ENCODE data around the gene ZNF555.
"Not testable (repeated sequence)": the region's sequence is repeated elsewhere in the genome, so short reads cannot be mapped to it uniquely, and the experiment has no call there.

ZNF555 gene

DNA sequence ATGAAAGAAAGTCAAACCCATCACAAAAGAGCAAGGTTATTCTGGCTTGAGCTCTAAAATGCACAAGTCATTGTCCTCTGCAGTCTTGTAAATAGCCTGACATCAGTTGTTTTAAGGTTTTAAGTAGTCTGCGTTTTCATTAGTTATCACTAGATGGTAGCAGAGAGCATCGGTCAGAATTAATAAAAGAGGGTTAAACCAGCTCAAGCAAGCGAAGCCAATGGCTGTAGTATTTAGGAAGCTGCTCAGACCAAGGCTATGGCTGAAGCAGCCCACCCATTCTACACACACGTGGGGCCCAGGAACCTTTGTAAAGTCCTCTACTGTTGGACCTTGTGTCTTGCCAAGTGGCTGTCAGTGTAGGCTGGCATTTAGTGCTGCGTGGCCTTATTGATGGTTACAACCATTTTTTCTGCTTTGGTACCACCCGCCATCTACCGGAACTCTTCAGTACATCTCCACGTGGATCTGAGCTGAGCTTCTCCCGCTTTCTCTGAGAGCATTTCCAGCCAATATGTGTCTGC, 46.2 kb downstream of the ZNF555 start:
- in situ Hi-C loops (cut with MboI; ENCODE audit: low pct_unique_long_range_greater_than_20kb, low sequenced_read_pairs, unreplicated experiment): no loop called here
- peak; percentile 81 for DNase-seq (ENCODE audit: low spot score)
- TF ChIP-seq, protein P1, sequence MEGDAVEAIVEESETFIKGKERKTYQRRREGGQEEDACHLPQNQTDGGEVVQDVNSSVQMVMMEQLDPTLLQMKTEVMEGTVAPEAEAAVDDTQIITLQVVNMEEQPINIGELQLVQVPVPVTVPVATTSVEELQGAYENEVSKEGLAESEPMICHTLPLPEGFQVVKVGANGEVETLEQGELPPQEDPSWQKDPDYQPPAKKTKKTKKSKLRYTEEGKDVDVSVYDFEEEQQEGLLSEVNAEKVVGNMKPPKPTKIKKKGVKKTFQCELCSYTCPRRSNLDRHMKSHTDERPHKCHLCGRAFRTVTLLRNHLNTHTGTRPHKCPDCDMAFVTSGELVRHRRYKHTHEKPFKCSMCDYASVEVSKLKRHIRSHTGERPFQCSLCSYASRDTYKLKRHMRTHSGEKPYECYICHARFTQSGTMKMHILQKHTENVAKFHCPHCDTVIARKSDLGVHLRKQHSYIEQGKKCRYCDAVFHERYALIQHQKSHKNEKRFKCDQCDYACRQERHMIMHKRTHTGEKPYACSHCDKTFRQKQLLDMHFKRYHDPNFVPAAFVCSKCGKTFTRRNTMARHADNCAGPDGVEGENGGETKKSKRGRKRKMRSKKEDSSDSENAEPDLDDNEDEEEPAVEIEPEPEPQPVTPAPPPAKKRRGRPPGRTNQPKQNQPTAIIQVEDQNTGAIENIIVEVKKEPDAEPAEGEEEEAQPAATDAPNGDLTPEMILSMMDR (IDR thresholded peaks at IDR 0.05; ENCODE audit: extremely low read depth, insufficient read depth, missing control alignments): peak; percentile 63

GRCh38 chr19:2888731-2889224, 47.5 kb downstream of the ZNF555 start:
- in situ Hi-C loops (cut with MboI; ENCODE audit: low pct_unique_long_range_greater_than_20kb, low sequenced_read_pairs, unreplicated experiment): no loop called here
- TF ChIP-seq, protein P1 (IDR thresholded peaks at IDR 0.05; ENCODE audit: extremely low read depth, insufficient read depth, missing control alignments): no peak

GRCh38 chr19:2890531-2890930, 49.3 kb downstream of the ZNF555 start:
- DNase-seq (ENCODE audit: low spot score); in situ Hi-C loops (cut with MboI; ENCODE audit: low pct_unique_long_range_greater_than_20kb, low sequenced_read_pairs, unreplicated experiment): not testable (repeated sequence)

More at GRCh38 chr19:2888731-2889224, 47.5 kb downstream of the ZNF555 start:
- no peak for DNase-seq (ENCODE audit: low spot score)

- TF ChIP-seq, protein P1 (IDR thresholded peaks at IDR 0.05; ENCODE audit: extremely low read depth, insufficient read depth, missing control alignments): no peak
- in situ Hi-C loops (cut with MboI; ENCODE audit: low pct_unique_long_range_greater_than_20kb, low sequenced_read_pairs, unreplicated experiment): no loop called here
- DNase-seq (ENCODE audit: low spot score): no peak
These were observed 55.4 kb downstream of the ZNF555 start for GRCh38 chr19:2896694-2897093.

DNA sequence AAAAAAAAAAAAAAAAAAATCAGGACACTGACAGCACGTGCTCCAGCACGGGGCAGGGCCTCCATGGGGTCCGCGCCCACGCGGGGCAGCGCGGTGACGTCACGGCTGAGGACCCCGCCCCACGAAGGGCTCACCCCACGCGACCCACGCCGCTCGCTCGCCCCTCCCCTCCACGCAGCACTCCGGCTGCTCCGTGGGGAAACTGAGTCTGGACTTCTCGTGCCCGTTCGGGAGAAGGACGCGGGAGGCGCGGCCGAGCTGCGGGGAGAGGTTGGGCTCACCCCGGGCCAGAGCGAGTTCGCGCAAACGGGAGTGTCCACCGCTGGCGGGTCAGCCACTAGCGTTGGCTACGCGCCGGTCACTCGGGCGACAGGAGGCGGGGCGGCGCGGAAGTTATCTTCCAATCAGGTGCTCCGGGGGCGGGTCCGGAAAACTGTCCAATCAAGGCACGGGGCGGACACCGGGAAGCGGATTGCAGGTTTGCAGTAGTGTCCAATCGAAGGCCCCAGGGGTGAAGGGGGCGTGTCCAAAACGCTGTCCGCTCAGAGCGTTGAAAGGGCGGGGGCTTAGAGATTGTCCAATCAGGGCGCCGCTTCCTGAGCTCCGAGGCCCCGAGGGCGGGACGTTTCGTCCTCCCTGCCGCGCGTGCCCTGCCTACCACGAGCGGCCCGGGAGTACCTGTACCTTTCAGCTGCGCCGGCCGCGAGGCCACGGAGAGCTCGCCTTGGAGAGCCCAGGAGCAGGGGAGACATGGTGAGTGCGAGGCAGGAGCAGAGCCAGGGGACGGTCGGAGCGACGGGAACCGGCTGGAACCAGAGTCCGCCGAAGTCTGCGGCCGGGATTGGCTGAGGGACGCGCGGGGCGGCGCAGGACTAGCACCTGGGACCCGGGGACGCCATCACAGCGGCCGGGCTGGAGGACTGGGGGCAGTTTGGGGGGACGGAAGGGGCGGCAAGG, 59.3 kb downstream of the ZNF555 start, which contains the start of gene ZNF57:
TSS of gene ZNF57 (plus strand) at position 633 of the 957 bp plus-strand sequence. CDS start at position 751, 118 bp downstream.
- in situ Hi-C loops (cut with MboI; ENCODE audit: low pct_unique_long_range_greater_than_20kb, low sequenced_read_pairs, unreplicated experiment): no loop called here
- TF ChIP-seq, protein P1 (IDR thresholded peaks at IDR 0.05; ENCODE audit: extremely low read depth, insufficient read depth, missing control alignments): no peak
- DNase-seq (ENCODE audit: low spot score): peak; percentile 99

DNA sequence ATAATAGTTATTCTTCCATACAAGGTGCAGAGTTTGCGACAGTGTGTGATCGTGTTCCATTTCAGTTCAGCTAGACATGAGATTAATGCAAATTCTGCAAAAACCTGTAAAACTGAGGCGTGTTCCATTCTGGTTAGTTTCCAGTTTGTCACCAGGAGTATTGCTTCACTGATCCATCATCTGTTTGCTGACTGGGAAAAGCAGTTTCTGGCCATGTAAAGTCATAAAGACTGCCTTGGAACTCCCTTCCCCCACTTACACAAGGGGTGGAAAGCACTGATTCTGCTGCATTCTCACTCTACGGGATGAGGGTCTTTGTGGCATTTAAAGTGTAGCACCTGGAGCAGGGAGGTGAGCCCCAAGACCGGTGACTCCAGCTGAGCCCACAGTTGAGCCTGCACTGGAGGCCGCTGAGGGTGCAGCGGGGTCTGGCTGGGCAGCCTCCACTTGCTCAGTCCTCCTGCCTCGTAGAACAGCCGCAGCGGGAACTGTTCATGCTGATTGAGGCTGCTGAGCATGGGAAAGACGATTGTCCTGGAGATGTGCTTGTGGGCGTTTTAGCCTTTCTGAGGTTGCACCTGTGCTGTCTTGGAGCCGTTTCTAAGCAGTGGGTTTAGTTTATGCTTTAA, 61.4 kb downstream of the ZNF555 start:
- in situ Hi-C loops (cut with MboI; ENCODE audit: low pct_unique_long_range_greater_than_20kb, low sequenced_read_pairs, unreplicated experiment): no loop called here
- TF ChIP-seq, protein P1 (IDR thresholded peaks at IDR 0.05; ENCODE audit: extremely low read depth, insufficient read depth, missing control alignments): no peak
- DNase-seq (ENCODE audit: low spot score): no peak

DNA sequence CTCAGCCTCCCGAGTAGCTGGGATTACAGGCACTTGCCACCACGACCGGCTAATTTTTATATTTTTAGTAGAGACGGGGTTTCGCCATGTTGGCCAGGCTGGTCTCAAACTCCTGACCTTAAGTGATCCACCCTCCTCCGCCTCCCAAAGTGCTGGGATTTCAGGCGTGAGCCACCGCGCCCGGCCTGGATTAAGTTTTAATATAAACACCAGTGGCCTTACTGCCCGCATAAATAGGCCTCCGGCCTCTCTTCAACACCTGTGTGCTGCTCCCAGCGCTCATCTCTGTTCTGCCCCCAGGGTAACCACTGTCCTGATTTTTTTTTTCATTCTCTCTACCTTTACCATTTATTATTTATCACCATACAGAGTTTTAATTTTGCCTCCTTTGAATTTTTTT, 62.1 kb downstream of the ZNF555 start:
- DNase-seq (ENCODE audit: low spot score); in situ Hi-C loops (cut with MboI; ENCODE audit: low pct_unique_long_range_greater_than_20kb, low sequenced_read_pairs, unreplicated experiment): not testable (repeated sequence)

Measured in GM13977 (cell line).